ENCODE results near the gene HECW1.
"Not testable (repeated sequence)": the region's sequence is repeated elsewhere in the genome, so short reads cannot be mapped to it uniquely, and the experiment has no call there.

HECW1 gene

DNA sequence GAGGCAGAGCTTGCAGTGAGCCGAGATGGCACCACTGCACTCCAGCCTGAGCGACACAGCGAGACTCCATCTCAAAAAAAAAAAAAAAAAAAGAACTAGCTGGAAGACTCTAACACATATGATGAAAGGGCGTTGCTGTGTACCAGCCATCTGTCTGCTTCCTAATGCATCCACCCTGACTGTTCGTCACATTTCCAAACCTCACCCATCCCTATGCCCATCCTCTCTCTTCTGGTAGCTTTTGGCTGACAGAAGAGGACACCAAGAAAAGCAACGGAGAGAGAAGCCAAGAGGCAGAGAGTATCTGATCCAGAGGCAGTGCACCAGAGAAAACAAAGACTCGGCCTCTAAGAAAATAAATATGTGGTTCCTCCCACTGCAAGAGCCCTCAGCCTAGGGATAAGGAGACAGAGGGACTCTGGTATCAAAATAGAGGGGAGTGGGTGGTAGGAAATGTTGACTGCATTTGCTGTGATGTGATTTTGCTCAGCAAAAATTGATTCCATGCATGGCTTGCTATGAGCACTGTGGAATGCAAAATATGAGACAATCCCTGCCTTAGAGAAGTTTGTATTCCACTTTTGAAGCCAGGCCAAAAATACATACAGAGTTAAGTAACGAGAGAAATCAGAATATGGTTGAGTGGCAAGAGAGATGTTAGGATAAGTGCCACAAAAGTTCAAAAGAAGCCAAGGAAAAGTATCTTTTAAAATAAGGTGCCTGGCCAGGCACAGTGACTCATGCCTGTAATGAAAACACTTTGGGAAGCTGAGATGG, 369.6 kb downstream of the HECW1 start:
- no peak for DNase-seq

DNA sequence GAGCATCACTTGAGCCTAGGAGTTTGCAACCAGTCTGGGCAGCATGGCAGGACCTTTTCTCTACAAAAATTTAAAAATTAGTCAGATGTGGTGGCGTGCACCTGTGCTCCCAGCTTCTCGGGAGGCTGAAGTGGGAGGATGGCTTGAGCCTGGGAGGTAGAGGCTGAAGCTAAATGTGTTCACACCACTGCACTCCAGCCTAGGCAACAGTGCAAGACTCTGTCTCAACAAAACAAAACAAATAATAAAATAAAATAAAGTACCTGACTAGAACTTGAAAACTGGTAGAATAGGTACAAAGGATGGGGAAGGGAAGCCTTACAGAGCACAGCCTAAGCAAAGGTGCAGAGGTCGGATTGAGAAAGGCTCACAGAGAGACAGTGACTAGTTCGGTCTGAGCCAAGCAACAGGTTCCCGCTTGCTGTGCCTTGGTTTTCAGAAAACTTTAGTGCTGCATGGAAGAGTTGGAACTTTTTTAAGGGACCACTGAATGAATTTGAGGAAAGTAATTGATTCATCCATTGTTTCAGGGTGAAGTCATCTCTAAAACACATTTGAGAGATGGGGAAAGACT, 370.3 kb downstream of the HECW1 start:
- no peak for DNase-seq

DNA sequence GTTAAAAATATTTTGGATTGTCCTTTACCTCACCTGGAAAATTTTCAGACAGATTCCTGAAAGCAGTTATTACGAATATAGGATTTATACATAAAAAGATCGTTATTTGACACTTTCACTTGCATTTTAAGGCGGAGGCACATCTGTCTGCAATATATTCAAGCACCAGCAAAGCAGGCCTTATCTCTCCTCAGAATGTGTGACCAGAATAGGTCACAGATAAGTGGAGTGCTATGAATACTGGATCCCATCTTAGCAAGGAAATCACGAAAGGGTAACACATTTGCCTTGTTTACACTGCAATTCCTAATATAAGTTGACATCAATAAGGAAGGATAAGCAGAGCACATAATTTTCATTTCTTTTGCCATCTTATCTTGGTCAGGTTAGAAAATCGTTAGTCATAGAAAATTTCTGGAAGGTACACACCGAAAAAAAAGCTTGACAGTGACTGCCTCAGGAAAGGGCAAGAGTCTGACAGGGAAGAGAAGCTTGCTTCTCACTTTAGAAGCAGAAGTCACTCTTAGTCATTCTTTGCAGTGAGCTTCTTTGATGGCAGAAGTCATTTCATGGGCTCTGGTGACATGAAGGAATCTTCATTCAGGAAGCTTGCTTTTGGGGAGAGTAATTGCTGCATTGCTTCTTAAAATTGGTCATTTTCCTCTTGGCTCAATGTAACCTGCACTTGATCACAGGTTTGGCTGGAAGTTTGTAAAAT, 372.4 kb downstream of the HECW1 start:
- no peak for DNase-seq

DNA sequence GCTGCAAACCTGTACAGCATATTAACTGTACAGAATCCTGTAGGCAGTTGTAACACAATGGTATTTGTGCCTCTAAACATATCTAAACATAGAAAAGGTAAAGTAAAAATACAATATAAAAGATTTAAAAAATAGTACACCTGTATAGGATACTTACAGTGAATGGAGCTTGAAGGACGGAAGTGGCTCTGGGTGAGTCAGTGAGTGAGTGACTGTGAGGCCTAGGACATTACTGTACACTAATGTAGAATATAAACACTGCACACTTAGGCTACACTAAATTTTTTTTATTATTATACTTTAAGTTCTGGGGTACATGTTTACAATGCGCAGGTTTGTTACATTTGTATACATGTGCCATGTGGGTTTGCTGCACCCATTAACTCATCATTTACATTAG, 373.1 kb downstream of the HECW1 start:
- DNase-seq, result no peak

DNA sequence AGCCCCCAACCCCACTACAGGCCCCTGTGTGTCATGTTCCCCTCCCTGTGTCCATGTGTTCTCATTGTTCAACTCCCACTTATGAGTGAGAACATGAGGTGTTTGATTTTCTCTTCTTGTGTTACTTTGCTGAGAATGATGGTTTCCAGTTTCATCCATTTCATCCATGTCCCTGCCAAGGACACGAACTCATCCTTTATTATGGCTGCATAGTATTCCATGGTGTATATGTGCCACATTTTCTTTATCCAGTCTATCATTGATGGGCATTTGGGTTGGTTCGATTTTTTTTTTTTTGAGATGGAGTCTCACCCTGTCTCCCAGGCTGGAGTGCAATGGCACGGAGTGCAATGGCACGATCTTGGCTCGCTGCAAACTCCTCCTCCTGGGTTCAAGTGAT, 373.6 kb downstream of the HECW1 start:
- not testable (repeated sequence) for DNase-seq

DNA sequence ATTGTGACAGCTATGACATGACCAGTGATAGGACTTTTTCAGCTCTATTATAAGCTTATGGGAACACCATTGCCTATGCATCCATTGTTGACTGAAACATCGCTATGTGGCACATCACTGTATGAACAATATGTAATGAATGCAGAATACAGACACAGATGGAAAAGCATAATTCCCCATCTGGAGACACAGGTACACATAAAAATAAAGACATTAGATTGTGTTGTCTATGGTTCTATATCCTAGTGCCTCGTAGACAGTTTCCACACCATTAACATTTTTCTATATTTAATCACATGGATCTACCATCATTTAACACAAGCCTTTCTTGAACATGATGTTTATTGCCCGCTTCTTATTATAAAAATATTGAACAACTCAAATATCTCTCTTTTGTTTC, 374.2 kb downstream of the HECW1 start:
- no peak for DNase-seq

DNA sequence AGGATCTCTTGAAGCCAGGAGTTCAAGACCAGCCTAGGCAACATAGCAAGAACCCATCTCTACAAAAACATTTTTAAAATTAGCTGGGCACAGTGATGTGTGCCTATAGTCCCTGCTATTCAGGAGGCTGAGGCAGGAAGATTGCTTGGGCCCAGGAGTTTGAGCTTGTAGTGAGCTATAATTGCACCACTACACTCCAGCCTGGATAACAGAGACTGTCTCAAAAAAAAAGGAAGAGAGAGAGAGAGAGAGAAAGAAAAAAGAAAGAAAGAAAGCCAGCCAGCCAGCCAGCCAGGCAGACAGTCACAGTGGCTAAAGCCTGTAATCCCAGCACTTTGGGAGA, 375.3 kb downstream of the HECW1 start:
- no peak for DNase-seq

DNA sequence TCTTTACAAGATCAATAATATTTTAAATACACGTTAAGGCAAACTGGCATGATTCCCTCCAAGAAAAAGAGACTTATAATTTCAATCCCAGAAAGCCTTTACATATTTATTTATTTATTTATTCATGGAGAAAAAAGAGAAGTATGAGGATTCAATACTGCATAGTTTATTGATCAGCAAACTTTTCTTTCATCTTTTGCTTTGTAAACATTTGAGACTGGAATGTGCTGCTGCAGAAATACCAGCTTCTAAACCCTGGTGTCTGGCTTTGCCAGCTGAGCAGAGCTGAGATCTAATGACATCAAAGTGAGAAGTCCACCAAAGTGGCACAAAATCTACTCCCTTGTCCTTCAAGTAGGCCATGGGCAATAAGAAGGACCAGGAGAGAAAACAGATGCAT, 376.8 kb downstream of the HECW1 start:
- DNase-seq, result no peak

DNA sequence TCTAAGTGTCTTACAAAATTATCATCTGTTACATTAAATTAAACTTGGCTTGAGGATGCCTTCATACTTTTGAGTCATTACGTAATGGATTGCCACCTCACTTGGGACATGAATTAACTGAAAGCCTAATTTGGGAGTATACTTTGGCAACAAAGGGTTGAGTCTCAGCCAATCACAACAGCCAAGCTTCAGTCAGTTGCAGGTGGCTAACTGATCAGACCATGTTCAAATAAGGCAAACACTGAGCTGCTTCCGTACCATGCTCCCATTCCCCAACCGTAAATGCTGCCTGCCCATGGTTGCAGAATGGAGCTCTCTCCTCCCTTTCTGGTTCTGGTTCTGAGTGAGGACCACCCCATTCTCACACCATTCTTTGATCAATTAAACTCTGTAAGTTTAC, 377.6 kb downstream of the HECW1 start:
- DNase-seq, result no peak

DNA sequence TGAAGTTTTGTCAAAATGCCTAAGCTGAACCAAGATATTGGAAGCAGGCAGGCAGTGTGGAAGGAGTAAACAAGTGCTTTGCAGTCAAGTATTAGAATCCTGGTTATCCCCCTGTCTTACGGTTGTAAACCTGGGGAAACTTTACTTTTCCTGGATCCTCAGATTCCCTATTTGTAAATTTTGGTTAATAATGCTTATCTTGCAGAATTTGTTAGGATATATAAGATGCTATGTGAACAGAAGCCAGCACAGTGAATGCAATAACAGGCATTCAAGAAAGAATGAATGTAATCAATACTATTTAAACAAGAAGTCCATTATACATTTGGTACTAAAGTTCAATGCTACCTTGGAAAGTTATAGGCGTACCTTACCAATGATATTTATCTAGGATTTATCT, 378.7 kb downstream of the HECW1 start:
- no peak for DNase-seq

DNA sequence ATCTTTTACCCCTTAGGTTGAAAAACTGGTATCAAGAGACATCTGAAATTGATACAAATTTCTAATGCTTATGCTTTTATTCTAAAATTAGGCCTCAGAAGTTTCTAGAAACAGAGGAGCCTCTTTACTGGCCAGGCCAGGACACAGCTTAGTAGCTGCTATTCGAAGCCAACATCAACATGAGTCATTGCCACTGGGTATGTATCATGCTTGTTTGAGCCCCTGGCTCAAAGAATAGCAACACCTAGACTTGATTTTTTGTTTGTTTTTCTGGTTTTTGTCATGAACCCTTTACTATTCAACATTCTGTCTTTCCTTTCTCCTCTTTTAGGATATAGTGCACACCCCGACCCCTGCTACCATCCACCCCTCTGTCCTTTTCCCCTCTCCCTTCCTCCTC, 379.5 kb downstream of the HECW1 start:
- DNase-seq, result no peak

DNA sequence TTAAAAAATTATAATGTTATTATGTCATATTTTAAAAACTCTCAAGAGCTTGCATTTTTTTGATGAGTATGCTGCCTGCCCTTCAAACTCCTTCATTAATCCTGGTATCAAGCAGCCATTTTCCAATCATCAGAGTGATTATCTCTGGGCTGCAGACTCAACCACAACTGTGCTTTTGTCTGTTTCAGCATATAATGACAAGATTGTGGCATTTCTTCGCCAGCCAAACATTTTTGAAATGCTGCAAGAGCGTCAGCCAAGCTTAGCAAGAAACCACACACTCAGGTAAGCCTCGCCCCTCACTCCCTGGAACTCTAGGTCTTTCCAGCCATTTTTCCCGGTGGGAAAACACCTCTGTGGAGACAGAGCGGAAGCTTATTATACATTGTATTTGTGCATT, 380.4 kb downstream of the HECW1 start:
- DNase-seq, result no peak

DNA sequence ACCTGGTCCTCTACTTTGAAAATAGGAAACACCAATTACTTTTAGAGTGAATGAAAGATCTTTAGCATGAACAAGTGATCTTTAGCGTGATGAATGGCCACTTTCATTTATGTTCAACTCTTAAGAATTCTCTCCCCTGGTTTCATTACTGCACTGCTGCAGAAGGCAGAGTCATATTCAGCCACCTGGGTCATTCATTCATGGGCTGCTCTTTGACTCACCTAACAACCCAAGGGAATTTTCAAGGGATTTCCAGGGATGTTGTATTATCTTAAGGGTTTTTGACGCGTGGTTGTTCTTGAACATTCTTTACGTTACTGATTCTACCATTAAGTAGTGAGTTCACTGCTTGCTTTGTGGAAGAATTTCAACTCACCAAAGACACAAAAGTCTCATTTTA, 383.1 kb downstream of the HECW1 start:
- no peak for DNase-seq

DNA sequence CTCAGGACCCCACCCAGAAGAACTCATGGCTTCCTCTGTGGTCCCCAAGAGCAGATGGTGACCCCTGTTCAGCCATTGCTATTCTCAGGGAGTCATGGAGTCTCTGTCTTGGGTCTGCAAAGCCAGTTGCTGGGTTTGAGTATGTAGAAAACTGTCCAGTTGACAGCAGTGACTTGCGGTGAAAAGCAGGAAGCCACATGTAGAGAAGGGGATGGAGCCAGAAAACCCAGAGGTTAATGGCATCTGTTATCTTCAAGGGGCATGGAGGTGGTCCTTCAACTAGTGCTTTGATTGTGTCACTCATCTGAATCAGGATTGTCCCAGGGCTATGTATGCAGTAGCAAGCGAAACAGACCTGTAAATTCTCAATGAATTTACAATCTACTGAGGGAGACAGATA, 384.1 kb downstream of the HECW1 start:
- DNase-seq, result no peak

DNA sequence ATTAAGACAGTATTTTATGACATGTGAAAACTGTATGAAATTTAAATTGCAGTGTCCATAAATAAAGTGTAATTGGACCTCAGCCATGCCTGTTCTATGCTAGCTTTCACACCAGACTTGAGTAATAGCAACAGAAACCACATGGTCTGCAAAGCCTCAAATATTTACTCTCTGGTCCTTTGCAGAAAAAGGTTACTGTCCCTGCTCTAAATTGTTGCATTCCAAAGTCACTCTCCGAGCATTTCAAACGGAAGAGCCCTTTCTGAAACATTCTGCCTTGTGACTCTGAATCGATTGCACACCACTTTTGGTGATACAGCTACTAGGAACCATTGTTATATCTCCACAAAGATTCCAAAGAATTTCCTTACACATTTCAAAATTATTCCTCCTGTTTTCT, 389.4 kb downstream of the HECW1 start:
- no peak for DNase-seq

DNA sequence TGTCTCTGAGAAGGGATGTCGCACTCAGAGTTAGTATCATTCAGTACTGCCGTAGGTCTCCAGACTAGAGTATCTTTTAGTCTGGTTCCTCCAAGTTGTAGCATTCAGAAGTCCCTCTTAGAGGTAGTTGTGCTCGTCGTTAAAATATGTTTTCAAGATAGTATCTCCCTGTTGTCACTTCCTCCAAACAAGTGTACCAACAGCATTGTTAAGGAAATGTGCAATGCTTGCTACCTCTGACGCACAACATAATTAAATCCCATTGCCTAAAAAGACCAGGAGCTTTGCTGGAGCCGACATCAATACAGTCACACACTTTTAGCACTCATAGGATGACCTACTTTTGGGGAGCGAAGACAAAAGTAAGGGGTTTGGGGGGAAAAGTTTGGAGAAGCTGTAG, 390.5 kb downstream of the HECW1 start:
- no peak for DNase-seq

DNA sequence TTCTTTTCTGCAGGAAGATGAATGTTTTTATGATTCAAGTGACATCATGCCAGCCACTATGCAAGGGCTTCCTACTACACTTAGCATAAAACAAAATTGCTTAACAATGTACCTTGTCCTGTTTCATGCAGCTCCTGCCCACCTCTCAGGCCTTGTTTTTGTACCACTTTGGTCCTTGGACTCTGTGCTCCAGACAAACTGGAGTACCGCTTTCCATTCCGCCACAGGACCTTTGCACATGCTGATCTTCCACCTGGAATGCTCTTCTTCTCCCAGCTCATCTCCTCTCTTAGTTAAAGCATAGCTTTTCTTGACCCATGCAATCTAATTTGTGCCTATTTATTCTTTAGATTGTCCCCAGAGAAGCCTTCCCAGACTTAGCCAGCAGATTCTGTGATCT, 393.0 kb downstream of the HECW1 start:
- DNase-seq, result no peak

DNA sequence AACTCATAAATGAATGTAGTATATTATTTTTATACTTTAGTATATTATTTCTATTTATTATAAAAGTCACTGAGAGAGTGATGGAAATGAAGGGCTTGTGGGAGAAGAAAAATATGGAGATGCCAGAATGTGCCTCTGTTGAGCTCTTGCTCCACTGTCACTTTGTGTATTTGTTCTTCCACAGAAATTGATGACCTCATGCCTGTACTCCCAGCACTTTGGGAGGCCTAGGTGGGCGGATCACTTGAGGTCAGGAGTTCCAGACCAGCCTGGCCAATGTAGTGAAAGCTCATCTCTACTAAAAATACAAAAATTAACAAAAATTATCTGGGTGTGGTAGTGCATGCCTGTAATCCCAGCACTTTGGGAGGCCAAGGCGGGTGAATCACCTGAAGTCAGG, 394.0 kb downstream of the HECW1 start:
- no peak for DNase-seq

DNA sequence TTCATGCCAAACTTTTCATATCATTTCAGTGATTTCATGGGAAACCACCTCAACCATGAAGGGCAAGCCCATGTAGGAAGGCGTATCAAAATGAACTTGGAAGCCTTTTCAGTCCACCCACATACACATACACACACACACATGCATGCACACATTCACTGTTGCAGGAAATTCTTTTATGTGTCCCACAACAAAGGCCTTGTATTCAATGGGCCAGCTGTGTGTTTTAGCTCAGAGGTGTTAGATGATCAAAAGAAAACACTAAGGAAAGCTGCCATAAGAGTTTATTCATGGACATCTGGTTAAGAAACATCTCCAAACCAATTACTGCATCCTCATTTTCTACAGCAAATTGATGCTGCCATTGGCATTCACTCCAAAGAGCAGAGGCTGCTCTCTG, 396.0 kb downstream of the HECW1 start:
- no peak for DNase-seq

DNA sequence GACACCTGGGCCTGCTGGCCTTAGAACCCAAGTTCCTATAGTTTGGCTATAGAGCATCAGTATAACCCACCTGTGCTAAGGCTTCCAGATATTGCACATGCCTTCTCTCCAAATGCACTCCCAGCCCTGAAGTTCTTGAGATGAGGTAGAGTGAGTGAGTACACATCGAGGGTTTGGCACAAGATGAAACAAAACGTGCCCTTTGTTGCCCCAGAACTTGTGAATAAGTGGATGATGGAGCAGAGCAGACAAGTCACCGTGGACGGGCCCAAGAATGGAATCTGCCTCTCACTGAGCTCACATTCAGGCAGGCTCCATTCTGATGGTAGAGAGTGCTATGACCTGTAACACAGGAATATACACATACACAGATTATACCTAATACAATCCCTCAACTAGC, 397.5 kb downstream of the HECW1 start:
- DNase-seq, result no peak

DNA sequence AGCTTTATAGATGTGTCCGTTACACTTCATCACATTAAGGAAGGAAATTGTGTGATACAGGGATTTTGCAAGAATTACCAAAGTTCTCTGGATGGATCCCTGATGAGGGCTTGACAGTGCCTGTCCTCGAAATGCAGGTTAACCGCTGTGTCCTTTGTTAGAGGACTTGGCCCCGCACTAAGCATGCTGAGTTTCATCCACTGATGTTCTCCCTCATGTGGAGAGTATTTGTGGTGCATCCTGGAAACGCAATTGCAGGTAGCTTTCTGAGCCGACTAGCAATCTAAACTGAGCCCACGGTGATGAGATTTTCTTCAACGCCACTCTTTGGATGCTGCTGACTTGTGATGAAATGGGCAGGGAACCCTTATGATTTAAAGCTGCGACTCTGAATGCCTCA, 398.6 kb downstream of the HECW1 start:
- no peak for DNase-seq

DNA sequence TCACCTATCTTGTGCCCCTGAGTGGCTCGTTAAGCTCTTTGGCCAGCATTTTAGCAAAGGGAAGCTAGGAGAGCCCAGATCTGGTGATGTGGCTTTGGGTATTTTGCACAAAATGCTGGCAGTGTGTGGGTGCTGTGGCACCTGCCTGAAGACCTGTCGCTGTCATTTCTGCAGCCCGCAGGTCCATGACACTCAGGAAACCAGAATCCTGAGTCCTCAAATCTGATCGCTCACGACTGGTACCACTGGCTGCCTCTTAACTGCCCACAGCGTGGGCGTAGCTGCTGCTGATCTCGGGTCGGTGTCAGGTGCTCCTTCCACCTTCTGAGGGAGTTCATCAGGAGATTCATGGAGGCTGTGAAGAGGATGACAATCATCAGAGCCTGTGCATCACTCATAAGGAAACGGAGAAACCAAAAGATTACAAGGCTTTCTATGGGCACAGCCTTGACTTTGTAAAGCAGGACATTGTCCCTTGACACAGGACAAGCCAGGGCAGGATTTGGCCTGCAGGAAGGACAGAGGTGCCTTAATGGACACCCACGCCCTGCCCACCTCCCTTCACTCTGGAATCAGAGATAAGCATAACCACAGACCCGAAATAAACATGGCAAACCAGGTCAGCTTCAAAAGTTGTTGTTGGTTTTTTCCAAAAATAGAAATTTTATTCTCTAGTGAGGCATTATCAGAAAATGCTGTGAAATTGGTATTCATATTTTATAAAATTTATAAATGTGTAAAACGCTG, 399.5 kb downstream of the HECW1 start:
- DNase-seq, result no peak

DNA sequence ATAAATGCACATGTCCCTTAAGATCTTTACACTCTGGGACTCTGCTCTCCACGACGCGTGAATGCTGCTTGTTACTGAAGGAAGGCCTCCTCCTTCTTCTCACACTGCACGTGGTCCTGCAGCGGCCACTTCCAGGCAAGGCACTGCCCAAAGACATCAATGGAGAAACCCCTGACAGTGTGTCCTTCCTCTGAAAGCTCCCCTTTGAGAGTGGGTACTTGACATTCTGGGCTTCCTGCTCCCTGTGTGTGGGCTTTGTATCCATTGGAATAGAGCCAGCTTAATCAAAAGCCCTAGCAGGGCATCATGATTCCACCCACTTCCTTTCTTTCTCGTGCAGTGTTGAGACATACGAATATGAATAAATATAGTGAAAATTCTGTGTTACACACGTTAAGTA, 400.8 kb downstream of the HECW1 start:
- DNase-seq, result peak; percentile 11

Data from DMS79 treated with DMSO at 0.1 percent for 48 hours (cell line).